Neural cell (in vitro differentiated cells): ENCODE measurements around the gene GDA.

Experiments
- EP300 ChIP-seq: fragments of 450-650 bp; conservative IDR thresholded peaks from 2 replicates; pipeline ENCODE4 v1.6.1; 2014; ENCODE audit warnings: antibody characterized with exemption, mild to moderate bottlenecking, moderate library complexity; ENCODE audit not compliant: poor library complexity, severe bottlenecking
- MXI1 ChIP-seq: fragments of 450-650 bp; conservative IDR thresholded peaks from 2 replicates; pipeline ENCODE4 v1.6.1; 2014; ENCODE audit warnings: antibody characterized with exemption, mild to moderate bottlenecking; ENCODE audit not compliant: poor library complexity, severe bottlenecking
- SMC3 ChIP-seq: fragments of 450-650 bp; conservative IDR thresholded peaks from 2 replicates; pipeline ENCODE4 v1.6.1; 2014; ENCODE audit warnings: antibody characterized with exemption, mild to moderate bottlenecking, moderate library complexity; ENCODE audit not compliant: poor library complexity
- TF ChIP-seq, protein P1 (sequence below): fragments of 450-650 bp; IDR thresholded peaks from 2 replicates; pipeline ENCODE4 v1.5.1; 2014; ENCODE audit warnings: antibody characterized with exemption, mild to moderate bottlenecking, moderate library complexity; ENCODE audit not compliant: poor library complexity, severe bottlenecking

DNA sequence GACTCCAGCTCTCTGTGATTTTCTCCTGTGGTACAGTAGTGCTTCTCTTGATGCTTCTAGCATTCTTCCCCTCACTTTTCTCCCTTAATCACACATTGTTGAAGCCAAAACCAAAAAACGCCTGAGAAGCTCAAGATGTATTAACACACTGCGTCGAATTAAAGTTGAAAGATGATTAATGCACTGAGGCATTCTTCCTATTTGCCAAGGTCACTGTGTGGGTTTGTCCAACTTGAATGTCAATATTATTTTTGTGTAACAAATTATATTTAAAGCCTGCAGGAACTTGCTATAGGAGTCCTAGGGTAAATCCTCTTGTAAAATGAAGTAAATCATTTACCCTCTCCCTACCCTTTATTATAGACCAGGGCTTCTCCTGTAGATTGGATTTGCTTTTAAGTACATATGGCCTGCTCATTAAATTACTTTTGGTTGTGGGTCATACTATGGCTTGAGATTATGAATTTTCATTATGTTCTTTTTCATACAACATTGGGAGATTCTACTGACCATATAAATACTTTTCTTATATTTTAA lies 68.1 kb downstream of the GDA start:
- TF ChIP-seq, protein P1, sequence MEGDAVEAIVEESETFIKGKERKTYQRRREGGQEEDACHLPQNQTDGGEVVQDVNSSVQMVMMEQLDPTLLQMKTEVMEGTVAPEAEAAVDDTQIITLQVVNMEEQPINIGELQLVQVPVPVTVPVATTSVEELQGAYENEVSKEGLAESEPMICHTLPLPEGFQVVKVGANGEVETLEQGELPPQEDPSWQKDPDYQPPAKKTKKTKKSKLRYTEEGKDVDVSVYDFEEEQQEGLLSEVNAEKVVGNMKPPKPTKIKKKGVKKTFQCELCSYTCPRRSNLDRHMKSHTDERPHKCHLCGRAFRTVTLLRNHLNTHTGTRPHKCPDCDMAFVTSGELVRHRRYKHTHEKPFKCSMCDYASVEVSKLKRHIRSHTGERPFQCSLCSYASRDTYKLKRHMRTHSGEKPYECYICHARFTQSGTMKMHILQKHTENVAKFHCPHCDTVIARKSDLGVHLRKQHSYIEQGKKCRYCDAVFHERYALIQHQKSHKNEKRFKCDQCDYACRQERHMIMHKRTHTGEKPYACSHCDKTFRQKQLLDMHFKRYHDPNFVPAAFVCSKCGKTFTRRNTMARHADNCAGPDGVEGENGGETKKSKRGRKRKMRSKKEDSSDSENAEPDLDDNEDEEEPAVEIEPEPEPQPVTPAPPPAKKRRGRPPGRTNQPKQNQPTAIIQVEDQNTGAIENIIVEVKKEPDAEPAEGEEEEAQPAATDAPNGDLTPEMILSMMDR: no peak
- TF ChIP-seq SMC3 (no peak), MXI1 (no peak), EP300 (no peak)
